Loucy (cell line): ENCODE data around the gene FIS1.
"Not testable (repeated sequence)": the region's sequence is repeated elsewhere in the genome, so short reads cannot be mapped to it uniquely, and the experiment has no call there.

Experiments used
- H2AFZ ChIP-seq: fragments of 200-600 bp; sonication (generic); 2 replicates; pipeline ENCODE4 v1.6.0; 2016; ENCODE audit warnings: antibody characterized with exemption, mild to moderate bottlenecking, low read length, moderate library complexity
- H3F3A ChIP-seq: fragments of 200-600 bp; 2 replicates; pipeline ENCODE4 v1.6.0; 2016; ENCODE audit warnings: antibody characterized with exemption, low read depth, mild to moderate bottlenecking
- H3K27me3 ChIP-seq: fragments of 200-600 bp; sonication (generic); 2 replicates; pipeline ENCODE4 v1.6.1; 2014; ENCODE audit warnings: low read length, mild to moderate bottlenecking; ENCODE audit not compliant: insufficient read depth, poor library complexity, severe bottlenecking
- H3K36me3 ChIP-seq: fragments of 200-600 bp; sonication (generic); 2 replicates; pipeline ENCODE4 v1.6.1; 2016; ENCODE audit warnings: low read length; ENCODE audit not compliant: insufficient read depth
- H3K4me1 ChIP-seq: fragments of 200-600 bp; sonication (generic); 2 replicates; pipeline ENCODE4 v1.5.1; 2014; ENCODE audit warnings: low read length, mild to moderate bottlenecking; ENCODE audit not compliant: insufficient read depth, poor library complexity, severe bottlenecking
- H3K4me2 ChIP-seq: fragments of 200-600 bp; sonication (generic); 2 replicates; pipeline ENCODE4 v1.6.0; 2014; ENCODE audit warnings: antibody characterized with exemption, low read length, low read depth, mild to moderate bottlenecking; ENCODE audit not compliant: poor library complexity, severe bottlenecking
- H3K4me3 ChIP-seq: fragments of 200-600 bp; sonication (generic); 2 replicates; pipeline ENCODE4 v1.5.1; 2014; ENCODE audit warnings: low read length, mild to moderate bottlenecking, mixed read lengths; ENCODE audit not compliant: poor library complexity, severe bottlenecking
- H3K79me2 ChIP-seq: fragments of 200-600 bp; sonication (generic); 2 replicates; pipeline ENCODE4 v1.6.1; 2014; ENCODE audit warnings: low read length; ENCODE audit not compliant: insufficient read depth
- H3K9ac ChIP-seq: fragments of 200-600 bp; sonication (generic); 2 replicates; pipeline ENCODE4 v1.6.0; 2014; ENCODE audit warnings: mild to moderate bottlenecking, low read depth, low read length, moderate library complexity; ENCODE audit not compliant: poor library complexity, severe bottlenecking
- H3K9me2 ChIP-seq: fragments of 200-600 bp; sonication (generic); replicated peaks from 2 replicates; pipeline ENCODE4 v1.6.1; 2016; ENCODE audit warnings: low read depth, low read length, mixed read lengths
- H3K9me3 ChIP-seq: fragments of 200-600 bp; sonication (generic); 2 replicates; pipeline ENCODE4 v1.6.1; 2014; ENCODE audit warnings: mild to moderate bottlenecking, antibody characterized with exemption, low read length, low read depth; ENCODE audit not compliant: insufficient read depth
- H4K20me1 ChIP-seq: fragments of 200-600 bp; sonication (generic); 2 replicates; pipeline ENCODE4 v1.6.0; 2014; ENCODE audit warnings: antibody characterized with exemption, low read length, mild to moderate bottlenecking; ENCODE audit not compliant: insufficient read depth, poor library complexity, severe bottlenecking
- CTCF ChIP-seq: fragments of 200-600 bp; sonication (generic); conservative IDR thresholded peaks from 2 replicates; pipeline ENCODE4 v1.5.1; 2014; ENCODE audit warnings: mild to moderate bottlenecking, antibody characterized with exemption, low read length
- EZH2phosphoT487 ChIP-seq: fragments of 200-600 bp; IDR thresholded peaks from 2 replicates; pipeline ENCODE4 v1.6.1; 2018; ENCODE audit warnings: antibody characterized with exemption, mild to moderate bottlenecking, moderate library complexity, borderline replicate concordance

Gene FIS1

DNA sequence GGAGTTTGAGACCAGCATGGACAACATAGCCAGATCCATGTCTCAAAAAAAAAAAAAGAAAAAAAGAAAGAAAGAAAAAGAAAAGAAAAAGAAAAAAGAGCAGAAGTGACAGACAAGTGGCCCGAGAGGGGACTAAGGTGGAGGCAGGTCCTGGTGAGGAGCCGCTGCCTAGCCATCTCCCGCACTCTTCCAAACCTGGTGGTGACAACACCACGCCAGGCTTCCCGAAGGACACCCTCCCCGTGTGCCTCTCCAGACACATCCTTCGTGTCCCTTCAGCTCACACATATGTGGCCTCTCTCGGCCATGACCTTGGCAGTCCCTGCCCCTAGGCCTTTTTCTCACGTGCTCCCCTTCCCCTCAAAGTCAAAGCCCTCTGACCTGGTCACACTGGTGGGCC, 40.3 kb upstream of the FIS1 start:
- TF ChIP-seq EZH2phosphoT487 (no peak), CTCF (no peak)
- Histone ChIP-seq H3F3A (no peaks in the 10 kb centered on the region), H3K4me3 (no peak overlapping the region)

DNA sequence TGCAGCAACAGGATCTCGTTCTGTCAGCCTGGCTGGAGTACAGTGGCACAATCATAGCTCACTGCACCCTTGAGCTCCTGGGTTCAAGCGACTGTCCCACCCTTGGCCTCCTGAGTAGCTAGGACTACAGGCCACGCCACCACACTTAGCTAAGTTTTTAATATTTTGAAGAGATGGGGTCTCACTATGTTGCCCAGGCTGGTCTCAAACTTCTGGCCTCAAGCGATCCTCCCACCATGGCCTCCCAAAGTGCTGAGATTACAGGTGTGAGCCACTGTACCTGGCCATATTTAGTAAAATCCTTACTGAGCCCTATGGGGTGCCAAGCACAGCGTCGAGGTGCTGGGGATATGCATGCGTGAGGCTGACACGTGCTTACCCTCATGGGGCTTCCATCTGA, 36.0 kb upstream of the FIS1 start:
- H4K20me1 ChIP-seq, H3K4me1 ChIP-seq, H3K9me2 ChIP-seq, H3K4me3 ChIP-seq, H3K9ac ChIP-seq, H3K27me3 ChIP-seq, H3K36me3 ChIP-seq, H3F3A ChIP-seq, H3K4me2 ChIP-seq, H3K9me3 ChIP-seq, H2AFZ ChIP-seq, H3K79me2 ChIP-seq: not testable (repeated sequence)

More for the DNA sequence above, 40.3 kb upstream of the FIS1 start:
- Histone ChIP-seq H3K27me3 (no peaks in the 10 kb centered on the region), H3K9me2 (no peaks in the 10 kb centered on the region), H3K9ac (no peak overlapping the region), H2AFZ (no peak overlapping the region), H3K36me3 (no peaks in the 10 kb centered on the region), H3K79me2 (no peaks in the 10 kb centered on the region), H3K4me2 (no peak overlapping the region), H3K9me3 (no peaks in the 10 kb centered on the region), H3K4me1 (peaks cover 12% of the 10 kb centered on the region), H4K20me1 (no peaks in the 10 kb centered on the region)

DNA sequence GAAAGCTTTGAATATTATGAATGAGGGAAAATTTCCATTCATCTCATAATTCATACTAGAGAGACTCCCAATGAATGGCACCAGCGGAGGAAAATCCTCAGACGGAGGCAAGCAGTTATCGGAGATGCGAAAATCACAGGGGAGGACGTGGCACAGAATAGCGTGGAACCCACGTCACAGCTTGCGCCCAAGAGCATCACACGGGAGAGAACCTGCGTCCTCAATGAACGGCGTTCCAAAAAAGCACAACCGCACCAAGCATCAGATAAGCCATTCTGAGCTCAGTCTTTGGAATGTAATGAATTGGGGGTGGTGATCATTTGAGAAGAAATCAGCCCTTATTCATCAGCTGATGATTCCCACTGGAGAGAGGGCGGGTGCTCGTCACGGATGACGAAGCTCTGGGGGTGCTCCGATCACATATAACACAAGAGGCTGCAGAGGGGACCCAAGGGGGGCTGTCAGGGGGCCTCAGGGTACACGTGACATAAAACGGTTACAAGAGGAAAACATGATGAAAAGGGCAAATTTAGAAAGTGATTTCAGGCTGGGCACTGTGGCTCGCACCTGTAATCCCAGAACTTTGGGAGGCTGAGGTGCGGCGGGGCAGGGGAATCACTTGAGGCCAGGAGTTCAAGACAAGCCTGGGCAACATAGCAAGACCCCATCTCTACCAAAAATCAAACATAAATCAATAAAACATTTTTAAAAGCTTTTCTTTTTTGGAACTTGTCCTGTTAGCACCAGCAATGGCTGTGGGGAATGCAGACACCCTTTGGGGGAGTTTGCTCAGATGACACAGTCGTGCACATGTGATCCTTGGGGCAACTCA, 33.8 kb upstream of the FIS1 start:
- H3F3A ChIP-seq = no peaks in the 10 kb centered on the region
- no peaks in the 10 kb centered on the region for H3K27me3 ChIP-seq
- H3K9me2 ChIP-seq = no peaks in the 10 kb centered on the region
- no peaks in the 10 kb centered on the region for H4K20me1 ChIP-seq
- no peak overlapping the region for H2AFZ ChIP-seq
- H3K9ac ChIP-seq = no peak overlapping the region
- H3K36me3 ChIP-seq = no peaks in the 10 kb centered on the region
- TF ChIP-seq CTCF (no peak), EZH2phosphoT487 (no peak)
- no peaks in the 10 kb centered on the region for H3K4me1 ChIP-seq
- no peak overlapping the region for H3K4me2 ChIP-seq
- H3K79me2 ChIP-seq = no peaks in the 10 kb centered on the region
- no peak overlapping the region for H3K4me3 ChIP-seq
- H3K9me3 ChIP-seq = no peaks in the 10 kb centered on the region

- Histone ChIP-seq H3K4me1 (no peaks in the 10 kb centered on the region), H3K36me3 (no peaks in the 10 kb centered on the region), H3K4me2 (no peak overlapping the region), H3K9me2 (no peaks in the 10 kb centered on the region), H3F3A (no peaks in the 10 kb centered on the region), H3K9ac (no peak overlapping the region), H3K79me2 (no peaks in the 10 kb centered on the region), H3K9me3 (no peaks in the 10 kb centered on the region), H2AFZ (no peak overlapping the region), H3K4me3 (no peak overlapping the region), H4K20me1 (no peaks in the 10 kb centered on the region), H3K27me3 (no peaks in the 10 kb centered on the region)
- no peak for TF ChIP-seq EZH2phosphoT487
- TF ChIP-seq CTCF = no peak
Observed at GRCh38 chr7:101277155-101277554, 32.3 kb upstream of the FIS1 start.
